HEK293T (cell line): ENCODE measurements around the gene KCNB1.

Source experiments
- FOXA1 ChIP-seq: fragments of 450-650 bp; IDR thresholded peaks from 2 replicates; pipeline ENCODE4 v1.6.1; 2016; ENCODE audit warnings: mild to moderate bottlenecking
- FOXK2 ChIP-seq: fragments of 450-650 bp; IDR thresholded peaks from 2 replicates; pipeline ENCODE4 v1.6.1; 2016; ENCODE audit warnings: mild to moderate bottlenecking
- FOXM1 ChIP-seq: fragments of 450-650 bp; IDR thresholded peaks from 2 replicates; pipeline ENCODE4 v1.6.1; 2017; ENCODE audit warnings: mild to moderate bottlenecking, borderline replicate concordance
- HDGF ChIP-seq: fragments of 450-650 bp; IDR thresholded peaks from 2 replicates; pipeline ENCODE4 v1.6.1; 2017; ENCODE audit warnings: antibody characterized with exemption, borderline replicate concordance
- LEF1 ChIP-seq: fragments of 450-650 bp; IDR thresholded peaks from 2 replicates; pipeline ENCODE4 v1.6.1; 2017; ENCODE audit warnings: mild to moderate bottlenecking, borderline replicate concordance
- NFRKB ChIP-seq: fragments of 450-650 bp; IDR thresholded peaks from 2 replicates; pipeline ENCODE4 v1.6.1; 2016; ENCODE audit warnings: mild to moderate bottlenecking, moderate library complexity

- TF ChIP-seq FOXM1 (no peak), LEF1 (no peak), FOXA1 (no peak), NFRKB (no peak), FOXK2 (no peak), HDGF (no peak)
These were observed 46.8 kb downstream of the KCNB1 start for GRCh38 chr20:49435639-49436038.
